NCI-H526 (cell line): ENCODE results near the gene CCNY.
"Not testable (repeated sequence)": the region's sequence is repeated elsewhere in the genome, so short reads cannot be mapped to it uniquely, and the experiment has no call there.

Source experiments
- DNase-seq, 2 experiments: peaks; one replicate each; lab custom pipeline; 2025; lab: John Stamatoyannopoulos, UW

Gene CCNY

GRCh38 chr10:35518187-35518586 lies 181.9 kb downstream of the CCNY start:
- not testable (repeated sequence) for DNase-seq

- no peak for DNase-seq
Measured at GRCh38 chr10:35520996-35521395, 184.7 kb downstream of the CCNY start.

DNA sequence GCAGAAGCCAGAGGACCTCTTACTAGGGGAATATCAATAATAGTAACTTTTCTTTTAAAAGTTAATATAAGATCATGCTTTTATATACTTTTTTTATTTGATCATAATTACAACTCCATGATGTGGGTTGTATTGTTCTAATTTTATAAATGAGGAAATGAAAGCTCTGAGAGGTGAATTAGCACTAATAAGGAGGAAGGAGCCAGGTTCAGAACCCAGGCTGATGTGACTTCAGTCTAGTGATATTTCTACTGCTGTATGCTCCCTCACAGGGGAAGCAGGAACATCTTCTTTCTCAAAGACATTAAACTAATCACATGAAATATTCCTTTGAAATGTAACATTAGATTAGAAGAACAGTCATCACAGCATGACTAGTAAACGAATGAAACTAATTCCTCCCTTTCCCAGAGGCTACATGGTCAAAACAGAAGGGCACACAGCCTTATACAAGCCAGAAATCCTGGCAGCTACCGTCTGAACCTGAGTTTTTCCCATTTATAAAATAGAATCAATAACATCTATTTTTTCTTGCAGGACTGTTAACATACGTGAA lies 187.4 kb downstream of the CCNY start:
- no peak for DNase-seq

DNA sequence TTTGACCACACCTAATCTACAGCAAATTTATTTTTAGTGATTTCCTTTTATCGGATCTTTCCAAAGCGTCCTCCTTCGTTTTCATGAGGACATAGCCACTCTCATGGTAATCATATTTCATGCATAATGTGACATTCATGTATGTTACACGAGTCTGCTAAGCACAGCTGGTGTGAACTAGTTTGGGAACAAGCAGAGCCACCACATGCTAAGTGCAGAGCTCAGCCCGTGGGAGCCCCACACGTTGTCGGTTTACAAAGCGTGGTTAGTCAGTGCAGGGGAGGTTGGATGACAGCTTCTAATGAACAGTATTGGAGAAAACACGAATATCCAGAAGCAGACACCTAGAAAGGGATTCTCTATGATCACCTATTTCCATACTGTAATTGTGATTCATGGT lies 190.4 kb downstream of the CCNY start:
- DNase-seq = no peak

DNA sequence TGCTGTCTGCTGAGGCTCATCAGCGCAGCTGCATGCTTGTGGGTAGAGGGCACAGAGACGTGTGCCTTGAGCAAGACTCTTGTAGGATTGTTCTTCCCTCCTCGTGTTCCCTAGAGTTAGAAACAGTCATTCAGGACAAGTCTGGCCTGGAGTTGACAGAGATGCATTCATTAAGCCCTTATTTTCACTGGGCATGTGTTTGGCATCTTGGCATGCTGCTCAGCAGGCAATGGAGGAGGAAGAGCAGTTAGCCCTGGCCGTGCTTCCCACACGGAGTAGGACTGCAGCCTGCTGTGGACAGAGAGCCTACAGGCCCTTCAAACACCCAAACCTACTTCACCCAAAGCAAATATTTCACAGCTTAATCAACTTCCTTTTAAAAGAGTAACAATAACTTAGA lies 195.8 kb downstream of the CCNY start:
- no peak for DNase-seq

- no peak for DNase-seq
Measured at GRCh38 chr10:35533565-35533964, 197.3 kb downstream of the CCNY start.

GRCh38 chr10:35535136-35535535 lies 198.8 kb downstream of the CCNY start:
- no peak for DNase-seq

DNA sequence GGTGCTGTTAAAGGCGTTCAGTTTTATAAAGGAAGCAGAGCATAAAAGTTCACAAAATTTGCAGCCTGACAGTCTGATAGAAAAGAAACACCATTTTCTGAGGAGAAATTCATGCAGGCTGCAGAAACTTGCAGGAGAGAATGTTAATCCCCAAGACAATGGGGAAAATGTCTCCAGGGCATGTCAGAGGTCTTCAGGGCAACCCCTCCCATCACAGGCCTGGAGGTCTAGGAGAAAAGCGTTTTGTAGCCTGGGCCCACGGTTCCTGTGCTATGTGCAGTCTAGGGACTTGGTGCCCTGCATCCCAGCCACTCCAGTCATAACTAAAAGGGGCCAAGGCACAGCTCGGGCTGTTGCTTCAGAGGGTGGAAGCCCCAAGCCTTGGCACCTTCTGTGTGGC lies 200.5 kb downstream of the CCNY start:
- no peak for DNase-seq

DNA sequence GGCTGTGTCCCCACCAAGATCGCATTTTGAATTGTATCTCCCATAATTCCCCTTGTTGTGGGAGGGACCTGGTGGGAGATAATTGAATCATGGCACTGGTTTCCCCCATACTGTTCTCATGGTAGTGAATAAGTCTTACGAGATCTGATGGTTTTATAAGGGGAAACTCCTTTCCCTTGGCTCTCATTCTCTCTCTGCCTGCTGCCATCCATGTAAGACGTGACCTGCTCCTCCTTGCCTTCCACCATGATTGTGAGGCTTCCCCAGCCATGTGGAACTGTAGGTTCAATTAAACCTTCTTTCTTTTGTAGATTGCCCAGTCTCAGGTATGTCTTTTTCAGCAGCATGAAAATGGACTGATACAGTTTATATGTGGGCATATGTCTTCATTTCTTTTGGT lies 201.6 kb downstream of the CCNY start:
- not testable (repeated sequence) for DNase-seq

GRCh38 chr10:35540296-35541164 lies 204.2 kb downstream of the CCNY start:
- no peak for DNase-seq

DNA sequence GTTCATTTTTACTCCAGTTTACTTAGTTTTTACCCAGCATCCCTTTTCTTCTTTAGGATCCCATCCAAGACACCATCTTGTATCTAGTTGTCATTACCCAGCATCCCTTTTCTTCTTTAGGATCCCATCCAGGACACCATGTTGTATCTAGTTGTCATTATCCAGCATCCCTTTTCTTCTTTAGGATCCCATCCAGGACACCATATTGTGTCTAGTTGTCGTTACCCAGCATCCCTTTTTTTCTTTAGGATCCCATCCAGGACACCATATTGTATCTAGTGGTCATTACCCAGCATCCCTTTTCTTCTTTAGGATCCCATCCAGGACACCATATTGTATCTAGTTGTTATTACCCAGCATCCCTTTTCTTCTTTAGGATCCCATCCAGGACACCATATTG lies 205.4 kb downstream of the CCNY start:
- DNase-seq = no peak

DNA sequence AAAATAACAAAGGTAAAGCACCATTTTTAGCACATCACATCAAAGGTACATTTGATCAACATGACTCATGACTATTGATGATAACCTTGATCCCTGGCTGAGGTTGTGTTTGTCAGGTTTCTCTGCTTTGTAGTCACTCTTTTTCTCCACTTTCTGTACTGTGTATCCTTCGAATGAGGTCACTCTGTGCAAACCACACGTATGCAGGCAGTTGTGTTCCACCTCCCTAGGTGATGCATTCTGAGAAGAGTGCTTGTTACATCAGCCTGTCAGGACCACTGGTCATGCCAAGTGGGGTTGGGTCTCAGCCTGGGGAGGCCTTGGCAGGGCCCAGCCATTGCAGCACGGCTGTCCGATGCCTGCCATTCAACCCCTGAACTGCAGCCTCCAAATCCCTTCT lies 206.0 kb downstream of the CCNY start:
- no peak for DNase-seq

DNA sequence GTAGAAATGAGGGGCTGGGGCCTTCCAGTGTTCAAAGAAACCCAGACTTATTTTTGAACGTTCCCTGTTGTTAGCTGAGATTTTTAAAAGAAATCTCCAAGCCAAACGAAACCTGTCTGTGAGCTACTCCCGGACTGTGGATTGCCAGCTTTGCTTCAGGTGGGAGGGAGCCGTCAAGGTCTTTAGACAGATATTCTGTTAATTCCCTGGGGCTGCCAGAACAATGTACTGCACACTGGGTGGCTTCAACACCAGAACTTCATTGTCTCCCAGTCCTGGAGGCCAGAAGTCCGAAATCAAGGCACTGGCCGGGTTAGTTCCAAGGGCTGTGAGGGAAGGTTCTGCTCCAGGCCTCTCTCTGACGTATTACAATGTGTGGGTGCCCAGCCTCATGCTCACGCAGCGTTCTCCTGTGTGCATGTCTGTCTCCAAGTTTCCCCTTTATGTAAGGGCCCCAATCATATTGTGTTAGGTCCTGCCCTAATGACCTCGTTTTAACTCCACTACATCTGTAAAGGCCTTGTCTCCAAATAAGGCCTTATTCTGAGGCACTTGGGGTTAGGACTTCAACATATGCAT lies 208.9 kb downstream of the CCNY start:
- no peak for DNase-seq

- DNase-seq = no peak
Measured at GRCh38 chr10:35545878-35546590, 209.7 kb downstream of the CCNY start.

- no peak for DNase-seq
Measured at GRCh38 chr10:35546824-35547225, 210.5 kb downstream of the CCNY start.

- DNase-seq = no peak
Measured at GRCh38 chr10:35552650-35553342, 216.5 kb downstream of the CCNY start.

DNA sequence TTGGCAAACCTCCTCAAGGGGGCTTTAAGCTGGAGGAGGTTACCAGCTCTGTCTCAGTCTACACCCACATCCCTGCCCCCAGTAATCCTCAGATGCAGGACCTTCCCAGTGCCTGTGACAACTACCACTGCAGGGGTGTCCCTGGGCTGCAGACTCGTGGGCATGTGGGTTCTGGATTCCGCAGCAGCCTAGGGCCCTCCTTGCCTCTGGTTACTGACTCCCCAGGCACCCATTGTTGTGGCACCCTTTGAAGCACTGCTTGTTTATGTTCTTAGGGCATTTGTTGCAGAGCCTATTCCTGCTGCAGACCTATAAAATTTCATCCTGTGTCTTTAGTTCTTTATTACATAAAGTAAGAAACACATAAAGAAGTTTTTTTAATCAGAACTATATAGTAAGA lies 217.7 kb downstream of the CCNY start:
- DNase-seq = no peak

DNA sequence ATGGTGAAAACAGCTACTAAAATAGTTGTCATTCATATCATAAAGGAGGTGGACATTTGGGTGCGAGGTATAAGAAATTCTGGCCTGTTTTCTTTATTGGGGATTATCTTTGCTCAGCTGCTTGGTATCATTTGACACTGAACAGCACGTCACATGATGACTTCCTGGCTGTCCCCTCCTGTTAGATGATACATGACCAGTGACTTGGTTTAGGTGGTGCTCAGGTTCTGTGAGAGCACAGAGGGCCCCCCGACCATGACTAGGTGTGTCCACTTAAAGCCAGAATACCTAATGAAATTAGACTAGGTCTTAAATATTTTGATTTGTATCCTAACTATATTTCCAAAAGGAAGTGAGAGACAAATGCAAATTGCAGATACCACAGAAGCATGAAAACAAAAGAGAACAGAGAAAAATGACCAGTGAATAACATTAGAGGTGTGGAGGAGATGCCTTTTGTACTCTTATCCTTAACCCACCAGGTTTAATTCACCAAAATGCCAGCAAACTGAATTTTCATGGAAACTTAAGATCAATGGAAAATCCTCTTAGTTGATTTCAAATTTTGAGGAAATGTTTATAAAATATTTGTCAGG lies 218.2 kb downstream of the CCNY start:
- no peak for DNase-seq

GRCh38 chr10:35555962-35556930 lies 219.9 kb downstream of the CCNY start:
- no peak for DNase-seq

GRCh38 chr10:35558276-35558675 lies 222.0 kb downstream of the CCNY start:
- no peak for DNase-seq

- no peak for DNase-seq
Measured at GRCh38 chr10:35559416-35559815, 223.1 kb downstream of the CCNY start.
